Esophagus muscularis mucosa (tissue), 3 donors: Measurements from ENCODE around the gene SMARCC1.

Experiments
- CTCF ChIP-seq, 3 experiments: fragments of 200-600 bp in 2 of 3; fragments of 450-650 bp in 1 of 3; sonication (generic) in 2 of 3; IDR thresholded peaks; one replicate each; pipeline ENCODE4 v1.5.1; 2017 to 2019; ENCODE audit warnings: antibody characterized with exemption in 3 of 3, mild to moderate bottlenecking in 2 of 3, moderate library complexity in 1 of 3
- POLR2A ChIP-seq: fragments of 450-650 bp; IDR thresholded peaks from one replicate; pipeline ENCODE4 v1.6.1; 2017; ENCODE audit warnings: antibody characterized with exemption, moderate library complexity, mild to moderate bottlenecking, low read depth

- TF ChIP-seq CTCF (IDR thresholded peaks at IDR 0.05) (no peak), POLR2A (no peak)
These were observed 35.4 kb downstream of the SMARCC1 start for GRCh38 chr3:47746264-47746663.
